Left renal pelvis (tissue), 4 donors: ENCODE measurements around the gene TRPC4. TPM values are rescaled to one million over a fixed set of nuclear protein-coding genes. Genes with fewer than 3 reads are reported as not detected.

Experiments used
- DNase-seq, 4 donors: peaks; one replicate each; pipeline ENCODE4 v3.0.0-alpha.2; 2013; ENCODE audit warnings: low read depth in 4 of 4, low spot score in 3 of 4
- polyA plus RNA-seq, 4 donors: library from polyadenylated mRNA; unstranded; fragments of 120-200 nt; gene quantifications; one replicate each; pipeline ENCODE4 v1.2.1, GENCODE V29; 2013; ENCODE audit not compliant: insufficient read length in 4 of 4

TRPC4 gene
- polyA plus RNA-seq: 1 to 10 TPM; 4.2 to 8.9 (median 4.6) TPM

DNA sequence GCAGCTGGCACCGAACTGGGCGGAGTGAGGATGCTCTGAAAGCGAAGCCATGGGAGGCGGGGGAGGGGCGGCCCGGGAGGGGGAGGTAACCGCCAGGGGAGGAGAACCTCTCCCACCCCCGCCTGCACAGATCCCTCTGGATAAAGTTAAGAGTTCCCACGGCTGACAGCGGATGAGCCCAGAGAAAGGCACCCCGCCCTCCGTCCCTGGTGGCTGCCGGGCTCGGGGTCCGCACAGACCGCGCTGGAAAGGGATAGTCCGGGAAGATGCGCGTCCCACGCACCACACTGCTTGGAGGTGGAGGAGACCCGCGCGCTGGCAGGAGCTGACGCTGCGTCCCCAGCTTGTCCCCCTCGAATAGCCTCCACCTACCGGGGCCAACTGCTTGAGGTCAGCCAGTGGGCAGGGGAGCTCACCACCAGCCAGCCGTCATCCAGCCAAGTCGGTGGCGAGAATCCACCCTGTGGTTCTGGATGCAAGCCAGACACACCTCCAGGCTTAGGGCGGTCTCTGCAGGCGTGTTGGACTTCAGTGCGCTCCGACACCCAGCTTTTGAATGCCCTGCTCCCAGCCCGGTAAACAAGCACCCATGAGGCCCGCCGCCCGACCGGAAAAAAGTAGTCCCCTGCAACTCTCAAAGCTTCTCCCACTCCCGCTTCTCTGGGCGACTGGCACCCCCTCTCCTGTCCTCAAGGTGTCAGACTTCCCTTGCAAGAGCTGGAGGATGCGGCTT, at the start of gene TRPC4:
TRPC4 (minus strand) TSS at position 17 of the 733 bp plus-strand sequence. CDS start 86,439 bp downstream, outside the sequence.
- DNase-seq: peak; percentile 39 to 56 (median 51)

DNA sequence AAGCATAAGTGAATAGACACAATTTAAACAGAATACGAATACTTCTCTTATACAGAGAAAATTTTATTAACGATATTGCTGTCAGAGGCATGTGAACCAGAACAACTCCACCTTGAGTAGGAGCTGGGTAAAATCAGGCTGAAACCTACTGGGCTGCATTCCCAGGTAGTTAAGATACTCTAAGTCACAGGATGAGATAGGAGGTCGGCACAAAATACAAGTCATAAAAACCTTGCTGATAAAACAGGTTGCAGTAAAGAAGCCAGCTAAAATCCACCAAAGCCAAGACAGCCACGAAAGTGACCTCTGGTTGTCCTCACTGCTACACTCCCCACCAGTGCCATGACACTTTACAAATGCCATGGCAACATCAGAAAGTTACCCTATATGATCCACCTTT, 49.2 kb upstream of the TRPC4 start:
- no peak for DNase-seq

GRCh38 chr13:37918116-37918714, 48.6 kb upstream of the TRPC4 start:
- no peak for DNase-seq

GRCh38 chr13:37914781-37915391, 45.3 kb upstream of the TRPC4 start:
- no peak for DNase-seq

- DNase-seq: no peak
Observed at GRCh38 chr13:37910790-37911189, 41.2 kb upstream of the TRPC4 start.

- DNase-seq: no peak
Observed at GRCh38 chr13:37906880-37907279, 37.3 kb upstream of the TRPC4 start.

GRCh38 chr13:37905736-37906135, 36.2 kb upstream of the TRPC4 start:
- no peak for DNase-seq

DNA sequence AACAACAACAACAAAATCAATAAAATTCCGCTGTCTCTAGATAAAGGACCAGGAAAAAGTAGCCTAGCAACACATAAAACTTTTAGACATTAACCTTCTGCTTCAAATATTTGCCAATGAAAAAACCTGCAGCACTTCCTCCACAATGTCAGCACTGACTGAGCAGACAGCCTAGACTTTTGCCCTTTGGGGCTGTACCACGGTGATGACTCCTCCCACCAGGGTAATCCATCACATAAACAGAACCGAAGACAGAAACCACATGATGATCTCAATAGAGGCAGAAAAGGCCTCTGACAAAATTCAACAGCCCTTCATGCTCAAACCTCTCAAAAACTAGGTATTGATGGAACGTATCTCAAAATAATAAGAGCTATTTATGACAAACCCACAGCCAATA, 30.2 kb upstream of the TRPC4 start:
- DNase-seq: peak in 2 of 4 donors; percentile 15 to 33

DNA sequence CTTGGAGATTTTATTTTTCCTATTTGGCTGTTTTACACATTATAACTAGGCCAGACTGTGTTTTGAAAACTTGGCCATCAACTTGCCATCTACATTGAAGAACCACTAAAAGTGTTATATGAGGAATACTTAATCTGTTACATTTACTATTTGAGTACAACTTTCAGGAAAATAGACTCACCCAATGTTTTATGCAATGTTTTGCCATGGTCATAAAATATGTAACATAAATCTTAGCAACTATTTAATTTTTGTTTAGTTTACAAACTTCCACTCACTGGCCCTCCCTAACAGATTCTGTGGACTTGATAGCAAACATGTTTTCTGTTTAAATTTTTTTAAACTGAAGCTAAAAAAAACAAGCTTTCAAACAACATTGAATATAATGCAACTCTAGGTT, 23.7 kb upstream of the TRPC4 start:
- DNase-seq: peak in 1 of 4 donors; percentile 39

DNA sequence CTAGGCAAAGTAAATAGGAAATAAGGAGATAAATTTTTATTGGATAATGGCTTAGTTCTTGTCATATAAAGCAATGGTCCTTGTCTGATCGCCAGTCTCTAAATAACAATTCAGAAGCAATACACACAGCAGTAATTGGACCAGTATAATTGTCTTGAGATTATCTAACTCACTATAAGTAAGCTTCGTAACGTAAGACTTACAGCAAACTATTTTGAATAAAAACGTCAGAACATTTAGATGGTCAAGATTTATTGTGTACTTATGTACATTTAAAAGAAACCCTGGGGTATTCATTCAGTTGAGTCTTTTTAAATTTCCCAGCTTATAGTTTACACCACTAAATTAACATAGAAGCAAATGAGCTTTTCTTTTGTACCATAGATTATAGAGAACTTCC, 20.2 kb upstream of the TRPC4 start:
- no peak for DNase-seq

DNA sequence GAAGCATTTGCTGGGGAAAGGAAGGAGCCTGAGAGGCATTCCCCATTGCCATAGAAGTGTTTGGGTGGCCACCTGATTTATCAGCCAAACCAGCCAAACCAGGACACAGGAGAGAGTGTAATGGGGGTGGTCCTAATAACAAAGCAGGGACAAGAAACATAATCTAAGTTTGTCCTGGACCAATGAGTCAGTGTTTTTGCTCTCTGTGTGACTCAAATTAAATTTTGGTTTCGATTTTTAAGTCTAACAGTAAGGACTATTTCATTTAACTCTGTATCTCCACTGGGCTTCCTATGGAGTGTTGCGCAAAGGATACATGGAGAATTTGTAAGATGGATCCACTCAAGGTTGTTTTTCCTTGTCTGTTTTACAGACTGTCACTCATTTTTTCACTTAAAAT, 19.5 kb upstream of the TRPC4 start:
- no peak for DNase-seq

DNA sequence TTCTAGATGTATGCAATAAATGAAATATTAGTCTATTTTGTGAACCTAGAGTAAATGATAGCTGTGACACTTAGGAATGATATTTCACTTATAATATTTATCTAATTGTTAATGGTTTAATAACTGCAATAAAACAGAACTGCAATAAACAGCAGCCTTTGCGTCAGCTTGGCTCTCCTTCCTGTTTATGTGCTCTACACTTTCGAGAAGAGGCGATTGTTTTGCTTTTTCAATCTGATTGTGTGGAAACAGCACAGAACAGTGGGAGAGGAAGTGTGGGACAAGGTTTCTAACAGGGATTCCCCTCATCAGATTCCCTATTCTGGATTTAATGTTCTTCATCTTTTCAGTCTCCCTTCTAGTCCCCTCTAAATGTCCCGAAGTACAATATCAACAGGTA, 17.3 kb upstream of the TRPC4 start:
- no peak for DNase-seq

DNA sequence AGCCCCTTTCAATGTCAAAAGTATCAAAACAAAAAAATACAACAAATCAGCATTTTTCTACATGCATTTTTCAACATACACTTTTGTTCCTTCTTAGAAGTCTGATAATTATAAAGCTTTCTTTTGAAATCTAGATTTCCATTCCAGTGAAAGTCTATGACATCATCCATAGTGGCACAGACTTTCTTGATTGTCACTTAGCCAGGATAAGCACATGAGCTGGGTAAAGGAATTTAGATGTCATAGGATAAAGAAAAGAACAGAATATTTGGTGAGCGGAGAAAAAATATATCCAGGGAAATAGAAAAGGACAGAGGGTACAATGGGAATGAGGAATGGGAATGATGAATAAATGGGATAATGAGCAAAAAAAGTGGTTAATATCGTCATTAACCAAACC, 15.1 kb upstream of the TRPC4 start:
- no peak for DNase-seq

GRCh38 chr13:37884026-37884425, 14.5 kb upstream of the TRPC4 start:
- DNase-seq: no peak

- no peak for DNase-seq
Observed at GRCh38 chr13:37878921-37879320, 9.3 kb upstream of the TRPC4 start.

DNA sequence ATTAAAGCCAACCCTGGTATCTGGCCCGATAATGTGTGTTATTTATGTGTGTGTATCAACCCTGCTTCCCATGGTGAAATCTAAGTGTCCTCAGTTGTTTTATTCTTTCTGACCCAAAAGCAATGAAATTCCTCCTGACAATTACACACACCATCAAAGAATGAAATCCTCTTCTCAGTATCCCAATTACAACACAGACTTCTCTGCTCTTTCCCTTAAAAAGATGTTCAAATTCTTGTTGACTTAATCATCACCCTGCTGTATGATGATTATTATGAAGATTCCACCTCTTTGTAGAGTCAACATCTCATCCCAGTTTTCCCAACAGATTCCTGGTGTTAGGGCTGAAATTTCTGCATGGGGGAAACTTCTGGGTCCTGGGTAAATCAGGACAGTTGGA, 8.9 kb upstream of the TRPC4 start:
- no peak for DNase-seq

GRCh38 chr13:37870895-37871550, 1.5 kb upstream of the TRPC4 start:
- no peak for DNase-seq

GRCh38 chr13:37870489-37870845, 895 bp upstream of the TRPC4 start:
- no peak for DNase-seq

GRCh38 chr13:37869506-37869755, 141 bp downstream of the TRPC4 start:
- DNase-seq: peak in 1 of 4 donors; percentile 25

- DNase-seq: peak; percentile 8 to 41 (median 24)
Observed at GRCh38 chr13:37868691-37869505, 674 bp downstream of the TRPC4 start.

- no peak for DNase-seq
Observed at GRCh38 chr13:37863708-37864107, 5.9 kb downstream of the TRPC4 start.
